A549 (cell line): ENCODE data around the gene KIAA0825. TPM values are rescaled to one million over a fixed set of nuclear protein-coding genes. Genes with fewer than 3 reads are reported as not detected.

Experiments used
- ATAC-seq, 2 experiments: fragments of 200-7000 bp in 1 of 2; fragments of >200 bp in 1 of 2; cut with Nextera tagmentation in 1 of 2; cut with Tn5 transposase in 1 of 2; 3 replicates each; pipeline versions ENCODE4 v1.8.0 to v1.9.1; 2018 to 2020; ENCODE audit warnings: mild to moderate bottlenecking in 1 of 2, moderate library complexity in 1 of 2
- CTCF ChIA-PET: fragments of 300-600 bp; sonication (Branson Sonifier 250); formaldehyde crosslinking; extraction: SDS; loops from one replicate; lab custom pipeline; 2021; ENCODE audit warnings: antibody characterized with exemption, inconsistent platforms; lab: Yijun Ruan, JAX
- POLR2A ChIA-PET: fragments of 350-600 bp; formaldehyde crosslinking; extraction: SDS; loops from one replicate; lab custom pipeline; 2021; ENCODE audit warnings: antibody characterized with exemption, inconsistent platforms; lab: Yijun Ruan, JAX
- DNase-seq, 2 experiments: peaks; one replicate each; pipeline versions ENCODE4 v3.0.0 to v3.0.0-alpha.2; 2011 to 2016; ENCODE audit warnings: low read depth in 1 of 2, low spot score in 1 of 2
- FAIRE-seq: peaks from 2 replicates; lab custom pipeline; 2011; peaks lifted over from hg19 to GRCh38; lab: Jason Lieb, UNC
- H3K27ac ChIP-seq, 2 experiments: fragments of >200 bp; sonication (Bioruptor Twin); formaldehyde crosslinking; 3 replicates each; pipeline ENCODE4 v1.5.1; 2016 to 2017
- H3K4me1 ChIP-seq: fragments of >200 bp; sonication (Bioruptor Twin); formaldehyde crosslinking; 3 replicates; pipeline ENCODE4 v1.6.1; 2016
- H3K4me2 ChIP-seq: fragments of >200 bp; sonication (Bioruptor Twin); formaldehyde crosslinking; 3 replicates; pipeline ENCODE4 v1.6.1; 2016
- H3K4me3 ChIP-seq: fragments of >200 bp; sonication (Bioruptor Twin); formaldehyde crosslinking; 3 replicates; pipeline ENCODE4 v1.5.1; 2016
- H3K9me3 ChIP-seq: fragments of >200 bp; sonication (Bioruptor Twin); formaldehyde crosslinking; 3 replicates; pipeline ENCODE4 v1.6.1; 2016
- ATOH8 ChIP-seq: fragments of 250-450 bp; sonication (Bioruptor Pico); IDR thresholded peaks from 2 replicates; pipeline ENCODE4 v1.5.0; 2020; ENCODE audit warnings: low read depth, mild to moderate bottlenecking, moderate library complexity
- CBX8 ChIP-seq: fragments of 200-600 bp; sonication (generic); IDR thresholded peaks from 2 replicates; pipeline ENCODE4 v1.6.1; 2016
- CHD4 ChIP-seq: fragments of 200-600 bp; sonication (generic); IDR thresholded peaks from 2 replicates; pipeline ENCODE4 v1.6.1; 2016; ENCODE audit warnings: antibody characterized with exemption, mild to moderate bottlenecking, borderline replicate concordance
- E2F6 ChIP-seq: IDR thresholded peaks from 2 replicates; pipeline ENCODE4 v1.6.1; 2012; ENCODE audit warnings: low read depth, borderline replicate concordance
- EHF ChIP-seq: fragments of 250-450 bp; sonication (Bioruptor Pico); IDR thresholded peaks from 2 replicates; pipeline ENCODE4 v1.5.0; 2020; ENCODE audit warnings: mild to moderate bottlenecking
- EHMT2 ChIP-seq: fragments of 200-600 bp; sonication (generic); IDR thresholded peaks from 2 replicates; pipeline ENCODE4 v1.6.1; 2016; ENCODE audit warnings: antibody characterized with exemption, low read depth, mild to moderate bottlenecking, moderate library complexity
- EP300 ChIP-seq, 2 experiments: fragments of >200 bp; sonication (Bioruptor Twin); formaldehyde crosslinking; IDR thresholded peaks; 2 replicates in 1 of 2; 3 replicates in 1 of 2; pipeline ENCODE4 v1.6.1; 2016 to 2017
- HDAC2 ChIP-seq: fragments of 200-600 bp; sonication (generic); IDR thresholded peaks from 2 replicates; pipeline ENCODE4 v1.6.1; 2016
- HOXB13 ChIP-seq: fragments of 250-450 bp; sonication (Bioruptor Pico); IDR thresholded peaks from 2 replicates; pipeline ENCODE4 v1.5.0; 2020; ENCODE audit warnings: low read depth, mild to moderate bottlenecking, moderate library complexity
- HOXB5 ChIP-seq: fragments of 250-450 bp; sonication (Bioruptor Pico); IDR thresholded peaks from 2 replicates; pipeline ENCODE4 v1.5.0; 2020; ENCODE audit warnings: mild to moderate bottlenecking, moderate library complexity
- JUNB ChIP-seq: fragments of >200 bp; sonication (Bioruptor Twin); formaldehyde crosslinking; IDR thresholded peaks from 2 replicates; pipeline ENCODE4 v1.6.1; 2016
- KDM1A ChIP-seq: fragments of 200-600 bp; sonication (generic); IDR thresholded peaks from 2 replicates; pipeline ENCODE4 v1.6.1; 2016; ENCODE audit warnings: low read depth, mild to moderate bottlenecking
- KDM5A ChIP-seq: fragments of 200-600 bp; sonication (generic); IDR thresholded peaks from 2 replicates; pipeline ENCODE4 v1.6.1; 2016; ENCODE audit warnings: antibody characterized with exemption, mild to moderate bottlenecking
- MYC ChIP-seq: IDR thresholded peaks from 2 replicates; pipeline ENCODE4 v1.6.1; 2012; ENCODE audit warnings: mild to moderate bottlenecking, inconsistent platforms, low read length, improper control_type of control experiment, borderline replicate concordance
- PBX3 ChIP-seq: IDR thresholded peaks from 2 replicates; pipeline ENCODE4 v1.6.1; 2012
- POLR2A ChIP-seq: IDR thresholded peaks from 2 replicates; pipeline ENCODE4 v1.6.1; 2012; ENCODE audit warnings: mild to moderate bottlenecking, low read length
- POLR2AphosphoS2 ChIP-seq: conservative IDR thresholded peaks from 2 replicates; pipeline ENCODE4 v1.6.1; 2012; ENCODE audit warnings: low read length, improper control_type of control experiment, inconsistent platforms
- REST ChIP-seq: fragments of 200-600 bp; sonication (generic); IDR thresholded peaks from 2 replicates; pipeline ENCODE4 v1.6.1; 2016; ENCODE audit warnings: antibody characterized with exemption, mild to moderate bottlenecking, moderate library complexity
- RNF2 ChIP-seq: fragments of 200-600 bp; sonication (generic); IDR thresholded peaks from 2 replicates; pipeline ENCODE4 v1.6.1; 2016; ENCODE audit warnings: low read depth, mild to moderate bottlenecking, antibody characterized with exemption, moderate library complexity, borderline replicate concordance
- SMC3 ChIP-seq: fragments of >200 bp; sonication (Bioruptor Twin); formaldehyde crosslinking; IDR thresholded peaks from 3 replicates; pipeline ENCODE4 v1.6.1; 2018; ENCODE audit warnings: inconsistent platforms
- TP53 ChIP-seq: fragments of 250-450 bp; sonication (Bioruptor Pico); IDR thresholded peaks from 2 replicates; pipeline ENCODE4 v1.5.0; 2021; ENCODE audit warnings: mild to moderate bottlenecking, moderate library complexity
- ZC3H11A ChIP-seq: fragments of 450-650 bp; IDR thresholded peaks from 2 replicates; pipeline ENCODE4 v1.6.1; 2014; ENCODE audit warnings: antibody characterized with exemption, mild to moderate bottlenecking
- ZNF302 ChIP-seq: fragments of 250-450 bp; sonication (Bioruptor Pico); IDR thresholded peaks from 2 replicates; pipeline ENCODE4 v1.9.0; 2021; ENCODE audit warnings: inconsistent platforms, mild to moderate bottlenecking, moderate library complexity
- WGBS: methylation state at CpG from one replicate; pipeline ENCODE4 v1.1.6; 2017; ENCODE audit errors: missing lambda C conversion rate; 5-methylcytosine and 5-hydroxymethylcytosine counted together
- polyA plus RNA-seq, 4 experiments: library from polyadenylated mRNA; depleted of rRNA in 3 of 4; stranded (reverse); fragments of >200 nt; fragmentation: RNase III in 1 of 4; extraction: RNeasy Plus Mini Kit Qiagen cat#74134 plus additional on column Dnase treatment in 1 of 4; gene quantifications; 2 replicates in 3 of 4; 3 replicates in 1 of 4; pipeline ENCODE4 v1.2.3, GENCODE V29; 2011 to 2017

The KIAA0825 gene
- polyA plus RNA-seq, 2 of the 4 experiments (the other 2 are of a cell fraction), result 0.57 to 0.80 TPM

- Histone ChIP-seq H3K4me2 (no peak overlapping the region), H3K27ac (no peak overlapping the region), H3K4me1 (no peaks in the 10 kb centered on the region), H3K4me3 (no peak overlapping the region)
- FAIRE-seq (no peak), ATAC-seq (no peak)
- TF ChIP-seq EP300 (IDR thresholded peaks at IDR 0.05), result no peak
- TF ChIP-seq, all 56 proteins: peak for 0
- POLR2A ChIA-PET, result no interaction called here
- H3K9me3 ChIP-seq, result no peaks in the 10 kb centered on the region
- no peak for DNase-seq
- CTCF ChIA-PET, result interaction anchor here (0.5 kb wide), 1 partner anchor 864 kb away, joined by 3 read pairs; no protein-coding TSS in a partner anchor
Observed at GRCh38 chr5:94571415-94571814, 47.0 kb downstream of the KIAA0825 start.

- H3K4me1 ChIP-seq, result peaks cover 2% of the 10 kb centered on the region; the same call in 1 of the 3 replicates
- ATAC-seq, result no peak
- WGBS, result 11% methylated on average over 1 of the region's 1 CpG
- TF ChIP-seq TP53 (CRISPR knock-in tag) (no peak), POLR2A (no peak), HDAC2 (no peak), RNF2 (no peak), EP300 (IDR thresholded peaks at IDR 0.05) (no peak), EHMT2 (no peak), KDM5A (no peak), PBX3 (no peak), JUNB (no peak), ZNF302 (no peak), ZC3H11A (no peak), MYC (no peak)
- no peak for DNase-seq
- H3K9me3 ChIP-seq, result no peaks in the 10 kb centered on the region
- CTCF ChIA-PET, result interaction anchor here (0.6 kb wide), 1 partner anchor 1136 kb away, joined by 3 read pairs; no protein-coding TSS in a partner anchor
- POLR2A ChIA-PET, result no interaction called here
- no peak overlapping the region for H3K4me2 ChIP-seq
- H3K4me3 ChIP-seq, result no peak overlapping the region
- no peak overlapping the region for H3K27ac ChIP-seq
- FAIRE-seq, result no peak
Observed at GRCh38 chr5:94564812-94565211, 53.6 kb downstream of the KIAA0825 start.

GRCh38 chr5:94562327-94562971 is 56.0 kb downstream of the KIAA0825 start:
- no peak overlapping the region for H3K4me3 ChIP-seq
- H3K9me3 ChIP-seq, result no peaks in the 10 kb centered on the region
- peaks cover 2% of the 10 kb centered on the region; the same call in 1 of the 3 replicates for H3K4me1 ChIP-seq
- no peak overlapping the region for H3K27ac ChIP-seq
- TF ChIP-seq CBX8 (no peak), ZC3H11A (no peak), HOXB5 (no peak), POLR2AphosphoS2 (no peak), EHF (CRISPR knock-in tag) (no peak), KDM1A (no peak), E2F6 (no peak), SMC3 (no peak), HOXB13 (no peak), CHD4 (no peak), ATOH8 (CRISPR knock-in tag) (no peak), POLR2A (no peak), REST (no peak)
- TF ChIP-seq, all 56 proteins: peak for 0
- no peak overlapping the region for H3K4me2 ChIP-seq
- 74% methylated on average over 2 of the region's 2 CpGs for WGBS
- ATAC-seq, result no peak
- FAIRE-seq, result peak; percentile 18
- no peak for DNase-seq
- POLR2A ChIA-PET, result no interaction called here
- CTCF ChIA-PET, result interaction anchor here (0.5 kb wide), 1 partner anchor 15 kb away, joined by 3 read pairs; no protein-coding TSS in a partner anchor
